Measurements from ENCODE around the gene MTM1. TPM values are rescaled to one million over a fixed set of nuclear protein-coding genes. Genes with fewer than 3 reads are reported as not detected.

Gene MTM1
- 4.8 and 6.4 TPM in 2 replicates for total RNA-seq (2021)
- long read RNA-seq, transcript MTM1-203 (15 exons, 3,593 nt), result major isoform, 16 of 25 reads
- long read RNA-seq, partial matches to known transcripts, result 3 of 25 reads
- long read RNA-seq, other reads (novel, unspliced or antisense), result 6 of 25 reads

GRCh38 chrX:150568320-150569154 is at the start of gene MTM1:
Gene MTM1 (plus strand): TSS chrX:150568621. CDS start chrX:150592615, 23,994 bp downstream.
- peak within 1 kb of the TSS; percentile 92 for H3K4me2 ChIP-seq (ENCODE audit: insufficient read depth, insufficient read length, low read length)
- H2BK12ac ChIP-seq (ENCODE audit: insufficient read length, low read depth, low read length), result no peak within 1 kb of the TSS
- no peak within 1 kb of the TSS for H2BK20ac ChIP-seq (ENCODE audit: low read depth, low read length, poor library complexity, severe bottlenecking)
- Mint-ChIP-seq H3K4me3 (peak within 1 kb of the TSS; percentile 70 to 81), H3K27ac (peak within 1 kb of the TSS in 2 of 3 experiments; percentile 91; a peak in 5 of 7 replicates), H3K36me3 (ENCODE audit: insufficient read depth in 1 of 3, low read depth in 3 of 3) (peaks cover 0 to 8% (median 3%) of the 10 kb centered on the region in 3 experiments; a peak in 2 of 7 replicates), H3K27me3 (ENCODE audit: low read depth) (peaks cover 7% of the 10 kb centered on the region), H3K4me1 (peaks cover 38 to 53% of the 10 kb centered on the region in 2 experiments), H3K9me3 (peaks cover 64 to 74% of the 10 kb centered on the region in 2 experiments)
- no CpG with 5 or more reads among the region's 89 CpGs for WGBS (ENCODE audit: extremely low coverage, insufficient read length, low lambda C conversion rate)
- peaks cover 3% of the 10 kb centered on the region for H3K79me1 ChIP-seq (ENCODE audit: insufficient read depth, low read depth, low read length, poor library complexity, severe bottlenecking)
- no peaks in the 10 kb centered on the region for H4K20me1 ChIP-seq (ENCODE audit: control insufficient read depth, insufficient read depth, insufficient read length)
- H2BK120ac ChIP-seq (ENCODE audit: low read depth, low read length, poor library complexity, severe bottlenecking), result no peak within 1 kb of the TSS
- peaks cover 3% of the 10 kb centered on the region; the same call in 1 of the 2 replicates for H3K4me1 ChIP-seq (ENCODE audit: insufficient read depth, low read length)
- no peaks in the 10 kb centered on the region for H3K27me3 ChIP-seq (ENCODE audit: insufficient read depth, low read length)
- no peak within 1 kb of the TSS for H3T11ph ChIP-seq (ENCODE audit: low read length)
- H3K9me3 ChIP-seq (ENCODE audit: control insufficient read depth, low read depth, low read length), result no peaks in the 10 kb centered on the region
- no peak within 1 kb of the TSS for H2AFZ ChIP-seq (ENCODE audit: low read length)
- no peak within 1 kb of the TSS for H4K5ac ChIP-seq (ENCODE audit: insufficient read length, low read depth, low read length)
- no peak within 1 kb of the TSS for H4K8ac ChIP-seq (replicated peaks; ENCODE audit: insufficient read length, low read depth, low read length)
- H3K27ac ChIP-seq (ENCODE audit: insufficient read length, low read depth, low read length), result no peak within 1 kb of the TSS
- H3K56ac ChIP-seq (ENCODE audit: insufficient read length, low read depth, low read length), result no peak within 1 kb of the TSS
- peak within 1 kb of the TSS; percentile 82 for H3K9ac ChIP-seq (ENCODE audit: extremely low read depth, insufficient read length, low read length)
- DNase-seq, result peak; percentile 97
- H3K18ac ChIP-seq (ENCODE audit: insufficient read length, low read depth, low read length), result peak within 1 kb of the TSS; percentile 68
- no peak within 1 kb of the TSS for H3K4ac ChIP-seq (ENCODE audit: low read depth, low read length)
- 0 out of 2 replicates have a peak, but pooled peaks cover 1% of the 10 kb centered on the region for H3K79me2 ChIP-seq (ENCODE audit: insufficient read depth, low read length)
- H2BK5ac ChIP-seq (ENCODE audit: insufficient read length, low read length), result no peak within 1 kb of the TSS
- no peak within 1 kb of the TSS for H3K23ac ChIP-seq (ENCODE audit: insufficient read length, low read depth, low read length)
- peak within 1 kb of the TSS; percentile 42; the same call in 1 of the 2 replicates for H2BK15ac ChIP-seq (ENCODE audit: low read depth, low read length)
- no peak within 1 kb of the TSS for H2AK5ac ChIP-seq (ENCODE audit: insufficient read length, low read length)
- H3K14ac ChIP-seq (ENCODE audit: insufficient read depth, low read length), result peak within 1 kb of the TSS; percentile 87; the same call in 1 of the 2 replicates
- H3K23me2 ChIP-seq (ENCODE audit: insufficient read length, low read depth, low read length, poor library complexity, severe bottlenecking), result peaks cover 6% of the 10 kb centered on the region
- no peak within 1 kb of the TSS for H4K91ac ChIP-seq (ENCODE audit: insufficient read length, low read depth, low read length)
- TF ChIP-seq CTCF (conservative IDR thresholded peaks at IDR 0.05), result no peak

Measured in H9 (cell line).